MM.1S (cell line): ENCODE data around the gene ZNF23.

Experiments used
- DNase-seq: peaks from one replicate; pipeline ENCODE4 v3.0.0-alpha.2; 2015
- H2AFZ ChIP-seq: fragments of 300-600 bp; sonication (generic); 2 replicates; pipeline ENCODE4 v1.6.0; 2016; ENCODE audit warnings: antibody characterized with exemption, low read length
- H3F3A ChIP-seq: fragments of 300-600 bp; sonication (generic); 2 replicates; pipeline ENCODE4 v1.6.1; 2016; ENCODE audit warnings: mild to moderate bottlenecking, antibody characterized with exemption, low read length, moderate library complexity, mixed read lengths; ENCODE audit not compliant: insufficient read depth
- H3K27ac ChIP-seq: fragments of 300-600 bp; sonication (generic); 2 replicates; pipeline ENCODE4 v1.5.1; 2016; ENCODE audit warnings: mild to moderate bottlenecking, low read length
- H3K27me3 ChIP-seq: fragments of 300-600 bp; sonication (generic); replicated peaks from 2 replicates; pipeline ENCODE4 v1.6.0; 2016; ENCODE audit warnings: low read length; ENCODE audit not compliant: insufficient read depth
- H3K36me3 ChIP-seq: fragments of 300-600 bp; sonication (generic); replicated peaks from 2 replicates; pipeline ENCODE4 v1.6.1; 2016; ENCODE audit warnings: mild to moderate bottlenecking, low read length, mixed read lengths; ENCODE audit not compliant: insufficient read depth
- H3K4me1 ChIP-seq: fragments of 300-600 bp; sonication (generic); 2 replicates; pipeline ENCODE4 v1.6.1; 2016; ENCODE audit warnings: low read length, mixed read lengths
- H3K4me2 ChIP-seq: fragments of 300-600 bp; sonication (generic); 2 replicates; pipeline ENCODE4 v1.6.0; 2016; ENCODE audit warnings: low read depth, low read length
- H3K4me3 ChIP-seq: fragments of 300-600 bp; sonication (generic); 2 replicates; pipeline ENCODE4 v1.5.1; 2016; ENCODE audit warnings: low read length, mixed read lengths
- H3K79me2 ChIP-seq: fragments of 300-600 bp; sonication (generic); 2 replicates; pipeline ENCODE4 v1.6.1; 2016; ENCODE audit warnings: mixed run types, low read length, mixed read lengths
- H3K9ac ChIP-seq: fragments of 300-600 bp; sonication (generic); 2 replicates; pipeline ENCODE4 v1.6.1; 2016; ENCODE audit warnings: low read length, mixed read lengths
- H3K9me2 ChIP-seq: fragments of 300-600 bp; sonication (generic); replicated peaks from 2 replicates; pipeline ENCODE4 v1.6.1; 2016; ENCODE audit warnings: mild to moderate bottlenecking, low read length, mixed read lengths; ENCODE audit not compliant: insufficient read depth
- H3K9me3 ChIP-seq: fragments of 300-600 bp; sonication (generic); replicated peaks from 2 replicates; pipeline ENCODE4 v1.6.1; 2016; ENCODE audit warnings: mild to moderate bottlenecking, low read length, mixed read lengths; ENCODE audit not compliant: insufficient read depth
- H4K20me1 ChIP-seq: fragments of 300-600 bp; sonication (generic); 2 replicates; pipeline ENCODE4 v1.6.1; 2016; ENCODE audit warnings: mild to moderate bottlenecking, low read length, moderate library complexity, mixed read lengths; ENCODE audit not compliant: insufficient read depth
- EZH2 ChIP-seq: fragments of 300-600 bp; sonication (generic); optimal IDR thresholded peaks from 2 replicates; pipeline ENCODE3; 2017; ENCODE audit warnings: low read depth, mild to moderate bottlenecking, antibody characterized with exemption, low read length, mixed read lengths
- EZH2phosphoT487 ChIP-seq: fragments of 300-600 bp; sonication (generic); IDR thresholded peaks from 2 replicates; pipeline ENCODE4 v1.6.1; 2018; ENCODE audit warnings: antibody characterized with exemption, low read length
- TF ChIP-seq, protein P1 (sequence below): fragments of 300-600 bp; sonication (generic); IDR thresholded peaks from 2 replicates; pipeline ENCODE4 v1.5.1; 2016; ENCODE audit warnings: antibody characterized with exemption, low read length, mixed read lengths

The ZNF23 gene

DNA sequence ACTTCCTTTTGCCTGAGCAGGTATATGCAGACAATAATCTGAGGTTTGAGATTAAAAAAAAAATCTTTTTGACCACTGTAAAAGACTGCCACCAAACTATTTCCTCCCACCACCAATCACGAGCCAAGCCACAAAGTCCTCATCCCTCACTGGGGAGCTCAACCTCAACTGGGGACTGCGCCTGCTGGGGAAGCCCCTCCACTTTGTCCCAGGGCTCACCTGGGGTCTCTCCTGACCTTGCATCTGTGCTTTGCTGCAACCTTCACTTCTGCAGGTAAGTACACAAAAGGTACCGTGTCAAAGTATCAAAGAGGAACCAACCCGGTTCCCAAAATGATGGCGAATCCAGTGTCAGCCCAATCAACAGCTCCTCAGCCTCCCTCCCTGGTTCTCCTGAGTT is 55.7 kb downstream of the ZNF23 start:
- Histone ChIP-seq H3K9ac (no peak overlapping the region), H3K27me3 (peaks cover 31% of the 10 kb centered on the region), H4K20me1 (no peaks in the 10 kb centered on the region), H3K9me2 (no peaks in the 10 kb centered on the region), H3K36me3 (no peaks in the 10 kb centered on the region), H3K27ac (no peak overlapping the region), H3K4me2 (no peak overlapping the region), H3F3A (no peaks in the 10 kb centered on the region; the same call in 1 of the 2 replicates), H3K4me3 (no peak overlapping the region), H3K79me2 (no peaks in the 10 kb centered on the region), H3K9me3 (no peaks in the 10 kb centered on the region), H3K4me1 (no peaks in the 10 kb centered on the region; the same call in 1 of the 2 replicates), H2AFZ (no peak overlapping the region)
- TF ChIP-seq EZH2phosphoT487 (no peak), EZH2 (no peak)
- TF ChIP-seq, protein P1, sequence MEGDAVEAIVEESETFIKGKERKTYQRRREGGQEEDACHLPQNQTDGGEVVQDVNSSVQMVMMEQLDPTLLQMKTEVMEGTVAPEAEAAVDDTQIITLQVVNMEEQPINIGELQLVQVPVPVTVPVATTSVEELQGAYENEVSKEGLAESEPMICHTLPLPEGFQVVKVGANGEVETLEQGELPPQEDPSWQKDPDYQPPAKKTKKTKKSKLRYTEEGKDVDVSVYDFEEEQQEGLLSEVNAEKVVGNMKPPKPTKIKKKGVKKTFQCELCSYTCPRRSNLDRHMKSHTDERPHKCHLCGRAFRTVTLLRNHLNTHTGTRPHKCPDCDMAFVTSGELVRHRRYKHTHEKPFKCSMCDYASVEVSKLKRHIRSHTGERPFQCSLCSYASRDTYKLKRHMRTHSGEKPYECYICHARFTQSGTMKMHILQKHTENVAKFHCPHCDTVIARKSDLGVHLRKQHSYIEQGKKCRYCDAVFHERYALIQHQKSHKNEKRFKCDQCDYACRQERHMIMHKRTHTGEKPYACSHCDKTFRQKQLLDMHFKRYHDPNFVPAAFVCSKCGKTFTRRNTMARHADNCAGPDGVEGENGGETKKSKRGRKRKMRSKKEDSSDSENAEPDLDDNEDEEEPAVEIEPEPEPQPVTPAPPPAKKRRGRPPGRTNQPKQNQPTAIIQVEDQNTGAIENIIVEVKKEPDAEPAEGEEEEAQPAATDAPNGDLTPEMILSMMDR: no peak
- no peak for DNase-seq

DNA sequence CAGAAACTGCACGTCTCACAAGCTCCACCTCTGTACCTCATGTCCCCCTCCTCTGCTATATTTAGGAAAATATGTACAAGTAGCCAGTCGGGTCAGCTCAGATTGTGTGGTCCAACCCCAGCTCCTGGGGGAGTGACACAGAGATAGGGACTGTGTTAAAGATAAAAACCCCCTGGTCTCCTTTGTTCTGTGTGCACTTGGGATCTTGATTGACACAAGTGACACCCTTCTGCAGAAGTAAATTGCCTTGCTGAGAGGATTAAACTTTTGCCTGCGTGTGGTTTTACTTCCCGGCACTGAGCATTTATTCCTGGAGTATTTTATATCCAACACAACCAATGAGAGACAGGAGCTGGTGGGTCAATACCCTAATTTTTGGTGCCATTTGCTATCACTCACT is 57.7 kb downstream of the ZNF23 start:
- no peaks in the 10 kb centered on the region; the same call in 1 of the 2 replicates for H3F3A ChIP-seq
- no peaks in the 10 kb centered on the region for H4K20me1 ChIP-seq
- no peaks in the 10 kb centered on the region for H3K9me2 ChIP-seq
- H3K9ac ChIP-seq: no peak overlapping the region
- no peaks in the 10 kb centered on the region; the same call in 1 of the 2 replicates for H3K4me1 ChIP-seq
- TF ChIP-seq EZH2phosphoT487 (no peak), EZH2 (no peak)
- TF ChIP-seq, protein P1: no peak
- no peaks in the 10 kb centered on the region for H3K79me2 ChIP-seq
- DNase-seq: no peak
- no peak overlapping the region for H2AFZ ChIP-seq
- H3K36me3 ChIP-seq: no peaks in the 10 kb centered on the region
- no peak overlapping the region for H3K4me2 ChIP-seq
- no peaks in the 10 kb centered on the region for H3K9me3 ChIP-seq
- H3K27ac ChIP-seq: no peak overlapping the region
- no peak overlapping the region for H3K4me3 ChIP-seq
- peaks cover 21% of the 10 kb centered on the region; the same call in 1 of the 2 replicates for H3K27me3 ChIP-seq

DNA sequence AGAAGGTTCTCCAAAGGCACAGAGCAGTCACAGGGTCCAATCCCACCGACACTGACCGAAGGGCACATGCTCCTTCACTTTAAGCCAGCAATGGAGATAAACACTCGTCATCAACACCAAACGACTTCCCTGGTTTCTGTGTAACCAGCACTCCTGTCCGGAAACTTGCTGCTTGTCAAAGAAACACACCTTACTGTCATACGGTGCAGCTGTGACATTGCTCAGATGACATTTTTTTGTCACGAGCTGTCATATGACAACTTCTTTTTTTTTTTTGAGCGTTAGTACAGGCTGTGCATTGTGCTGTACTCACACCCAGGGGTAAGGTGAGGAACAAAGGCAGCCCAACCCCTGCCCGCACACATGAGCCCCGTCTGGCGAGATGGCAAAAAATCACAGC is 59.4 kb downstream of the ZNF23 start:
- no peaks in the 10 kb centered on the region for H3K36me3 ChIP-seq
- H3K9ac ChIP-seq: no peak overlapping the region
- no peak overlapping the region for H3K27ac ChIP-seq
- no peaks in the 10 kb centered on the region; the same call in 1 of the 2 replicates for H3F3A ChIP-seq
- TF ChIP-seq, protein P1: no peak
- TF ChIP-seq EZH2 (no peak), EZH2phosphoT487 (no peak)
- H2AFZ ChIP-seq: no peak overlapping the region
- no peak overlapping the region for H3K4me3 ChIP-seq
- H3K9me3 ChIP-seq: no peaks in the 10 kb centered on the region
- H3K79me2 ChIP-seq: no peaks in the 10 kb centered on the region
- no peak overlapping the region for H3K4me2 ChIP-seq
- peaks cover 10% of the 10 kb centered on the region; the same call in 1 of the 2 replicates for H3K27me3 ChIP-seq
- DNase-seq: no peak
- no peaks in the 10 kb centered on the region; the same call in 1 of the 2 replicates for H3K4me1 ChIP-seq
- H3K9me2 ChIP-seq: no peaks in the 10 kb centered on the region
- no peaks in the 10 kb centered on the region for H4K20me1 ChIP-seq
